NCI-H2196 (cell line): Measurements from ENCODE around the gene OVCH2.
"Not testable (repeated sequence)": the region's sequence is repeated elsewhere in the genome, so short reads cannot be mapped to it uniquely, and the experiment has no call there.

Source experiments
- DNase-seq: peaks from one replicate; lab custom pipeline; 2025; ENCODE audit not compliant: unreplicated experiment; lab: John Stamatoyannopoulos, UW

The OVCH2 gene

GRCh38 chr11:7706377-7706776 lies at the start of gene OVCH2:
Gene OVCH2 (minus strand): TSS chr11:7706477. CDS start chr11:7706394, 83 bp downstream.
- DNase-seq: no peak

- DNase-seq: no peak
These were observed 43.2 kb upstream of the OVCH2 start for GRCh38 chr11:7749456-7749855.

GRCh38 chr11:7734767-7735166 lies 28.5 kb upstream of the OVCH2 start:
- not testable (repeated sequence) for DNase-seq

- DNase-seq: no peak
These were observed 8.5 kb upstream of the OVCH2 start for GRCh38 chr11:7714786-7715185.

- no peak for DNase-seq
These were observed 2.5 kb downstream of the OVCH2 start for GRCh38 chr11:7703740-7704139.

- no peak for DNase-seq
These were observed 9.9 kb downstream of the OVCH2 start for GRCh38 chr11:7696424-7696823.

- DNase-seq: no peak
These were observed 12.0 kb downstream of the OVCH2 start for GRCh38 chr11:7694235-7694634.

GRCh38 chr11:7692426-7692825 lies 13.9 kb downstream of the OVCH2 start:
- DNase-seq: no peak

- DNase-seq: no peak
These were observed 14.4 kb downstream of the OVCH2 start for GRCh38 chr11:7691759-7692350.

GRCh38 chr11:7690648-7691047 lies 15.6 kb downstream of the OVCH2 start:
- DNase-seq: no peak

GRCh38 chr11:7689239-7689638 lies 17.0 kb downstream of the OVCH2 start:
- DNase-seq: no peak

GRCh38 chr11:7688238-7688826 lies 17.9 kb downstream of the OVCH2 start:
- no peak for DNase-seq

GRCh38 chr11:7687386-7687785 lies 18.9 kb downstream of the OVCH2 start:
- DNase-seq: no peak

- DNase-seq: no peak
These were observed 19.5 kb downstream of the OVCH2 start for GRCh38 chr11:7686761-7687160.

- DNase-seq: no peak
These were observed 22.7 kb downstream of the OVCH2 start for GRCh38 chr11:7683571-7683970.

GRCh38 chr11:7677796-7678201 lies 28.5 kb downstream of the OVCH2 start:
- no peak for DNase-seq

GRCh38 chr11:7677071-7677470 lies 29.2 kb downstream of the OVCH2 start:
- no peak for DNase-seq

- no peak for DNase-seq
These were observed 30.6 kb downstream of the OVCH2 start for GRCh38 chr11:7675631-7676030.

- DNase-seq: no peak
These were observed 32.4 kb downstream of the OVCH2 start for GRCh38 chr11:7673724-7674434.

GRCh38 chr11:7672960-7673723 lies 33.1 kb downstream of the OVCH2 start, which contains the start of gene CYB5R2:
Gene CYB5R2 (minus strand): TSS chr11:7673500. CDS start chr11:7672825, 675 bp downstream.
- DNase-seq: no peak

- DNase-seq: no peak
These were observed 33.9 kb downstream of the OVCH2 start for GRCh38 chr11:7672276-7672959.
